GM23338 (cell line): Measurements from ENCODE around the gene JARID2. TPM values are rescaled to one million over a fixed set of nuclear protein-coding genes. Genes with fewer than 3 reads are reported as not detected.

Source experiments
- ATAC-seq: fragments of 200-7000 bp; cut with Tn5 transposase; 3 replicates; pipeline ENCODE4 v1.9.1; 2020
- DNase-seq: peaks from one replicate; pipeline ENCODE4 v3.0.0-alpha.2; 2015; ENCODE audit warnings: low spot score
- H2AFZ ChIP-seq: fragments of 200-600 bp; sonication (generic); 2 replicates; pipeline ENCODE4 v1.8.0; 2016; ENCODE audit warnings: antibody characterized with exemption, mild to moderate bottlenecking, moderate library complexity
- H3F3A ChIP-seq: fragments of 200-600 bp; sonication (generic); replicated peaks from 2 replicates; pipeline ENCODE4 v1.8.0; 2017; ENCODE audit warnings: antibody characterized with exemption, mixed run types, low read depth
- H3K27ac ChIP-seq: fragments of 200-600 bp; sonication (generic); 2 replicates; pipeline ENCODE4 v1.6.1; 2016; ENCODE audit warnings: low read depth
- H3K27me3 ChIP-seq: fragments of 200-600 bp; sonication (generic); 2 replicates; pipeline ENCODE4 v1.8.0; 2016; ENCODE audit warnings: mild to moderate bottlenecking, mixed run types, moderate library complexity; ENCODE audit not compliant: insufficient read depth
- H3K36me3 ChIP-seq: fragments of 200-600 bp; sonication (generic); 2 replicates; pipeline ENCODE4 v1.8.0; 2016; ENCODE audit warnings: mild to moderate bottlenecking; ENCODE audit not compliant: insufficient read depth
- H3K4me1 ChIP-seq: fragments of 200-600 bp; sonication (generic); 2 replicates; pipeline ENCODE4 v1.8.0; 2016; ENCODE audit warnings: mild to moderate bottlenecking, moderate library complexity; ENCODE audit not compliant: insufficient read depth
- H3K4me2 ChIP-seq: fragments of 200-600 bp; sonication (generic); 2 replicates; pipeline ENCODE4 v1.7.1; 2017; ENCODE audit warnings: mixed run types
- H3K4me3 ChIP-seq: fragments of 200-600 bp; sonication (generic); 2 replicates; pipeline ENCODE4 v1.6.1; 2016; ENCODE audit warnings: mixed run types
- H3K79me2 ChIP-seq: fragments of 200-600 bp; sonication (generic); replicated peaks from 2 replicates; pipeline ENCODE4 v1.8.0; 2017; ENCODE audit warnings: mild to moderate bottlenecking; ENCODE audit not compliant: insufficient read depth
- H3K9me2 ChIP-seq: fragments of 200-600 bp; sonication (generic); 2 replicates; pipeline ENCODE4 v1.8.0; 2017; ENCODE audit not compliant: insufficient read depth
- H4K20me1 ChIP-seq: fragments of 200-600 bp; sonication (generic); replicated peaks from 2 replicates; pipeline ENCODE4 v1.8.0; 2017; ENCODE audit warnings: mild to moderate bottlenecking; ENCODE audit not compliant: insufficient read depth
- H3K27ac Mint-ChIP-seq: 2 replicates; pipeline ENCODE4 v1.8.0; 2020; ENCODE audit warnings: inconsistent platforms, mild to moderate bottlenecking, moderate library complexity, mixed read lengths
- H3K27me3 Mint-ChIP-seq: 3 replicates; pipeline ENCODE4 v1.8.0; 2022; ENCODE audit warnings: low read depth, mild to moderate bottlenecking, moderate library complexity, mixed read lengths, inconsistent platforms; ENCODE audit not compliant: insufficient read depth, poor library complexity
- H3K36me3 Mint-ChIP-seq: 3 replicates; pipeline ENCODE4 v1.8.0; 2021; ENCODE audit warnings: low read depth, mild to moderate bottlenecking, inconsistent platforms, moderate library complexity, mixed read lengths
- H3K4me1 Mint-ChIP-seq: 3 replicates; pipeline ENCODE4 v1.8.0; 2020; ENCODE audit warnings: mild to moderate bottlenecking, inconsistent platforms, mixed read lengths
- H3K4me3 Mint-ChIP-seq: 3 replicates; pipeline ENCODE4 v1.8.0; 2021; ENCODE audit warnings: moderate library complexity, mild to moderate bottlenecking, inconsistent platforms, mixed read lengths
- H3K9me3 Mint-ChIP-seq: 3 replicates; pipeline ENCODE4 v1.8.0; 2020; ENCODE audit warnings: moderate library complexity, mild to moderate bottlenecking, inconsistent platforms, mixed read lengths
- CREB1 ChIP-seq: fragments of 250-450 bp; sonication (Bioruptor Pico); IDR thresholded peaks from 2 replicates; pipeline ENCODE4 v1.5.0; 2020; ENCODE audit warnings: low read depth, mild to moderate bottlenecking, moderate library complexity
- EZH2phosphoT487 ChIP-seq: fragments of 200-600 bp; sonication (generic); IDR thresholded peaks from one replicate; pipeline ENCODE4 v1.8.1; 2018; ENCODE audit warnings: antibody characterized with exemption; ENCODE audit not compliant: unreplicated experiment
- JUNB ChIP-seq: IDR thresholded peaks from one replicate; pipeline ENCODE4 v1.6.1; 2016; ENCODE audit warnings: antibody characterized with exemption; ENCODE audit not compliant: unreplicated experiment
- NANOG ChIP-seq: IDR thresholded peaks from 2 replicates; pipeline ENCODE4 v1.6.1; 2016; ENCODE audit warnings: antibody characterized with exemption, borderline replicate concordance
- POLR2AphosphoS5 ChIP-seq: IDR thresholded peaks from 2 replicates; pipeline ENCODE4 v1.6.1; 2016; ENCODE audit warnings: antibody characterized with exemption, low read depth
- REST ChIP-seq: IDR thresholded peaks from one replicate; pipeline ENCODE4 v1.6.1; 2018; ENCODE audit warnings: antibody characterized with exemption; ENCODE audit not compliant: unreplicated experiment
- STAT1 ChIP-seq: IDR thresholded peaks from one replicate; pipeline ENCODE4 v1.6.1; 2016; ENCODE audit warnings: antibody characterized with exemption; ENCODE audit not compliant: unreplicated experiment
- ZNF114 ChIP-seq: fragments of 250-450 bp; sonication (Bioruptor Pico); IDR thresholded peaks from 2 replicates; pipeline ENCODE4 v1.5.0; 2020; ENCODE audit warnings: mild to moderate bottlenecking, moderate library complexity
- ZNF331 ChIP-seq: fragments of 250-450 bp; sonication (Bioruptor Pico); IDR thresholded peaks from 2 replicates; pipeline ENCODE4 v1.5.0; 2020; ENCODE audit warnings: low read depth, mild to moderate bottlenecking, moderate library complexity
- ZNF462 ChIP-seq: fragments of 250-450 bp; sonication (Bioruptor Pico); IDR thresholded peaks from 2 replicates; pipeline ENCODE4 v1.5.0; 2020; ENCODE audit warnings: mild to moderate bottlenecking, moderate library complexity
- polyA plus RNA-seq: library from polyadenylated mRNA; unstranded; fragments of >200 nt; fragmentation: Nextera tagmentation; extraction: Ambion mirVana; gene quantifications from 2 replicates; pipeline ENCODE4 v1.2.1, GENCODE V29; 2016
- total RNA-seq: library from RNA; depleted of rRNA; stranded (reverse); fragments of >200 nt; shearing (Covaris generic); gene quantifications from 2 replicates; pipeline ENCODE4 v1.2.3, GENCODE V29; 2014
- TF ChIP-seq, protein P1 (sequence below), 2 experiments: fragments of 200-600 bp in 1 of 2; sonication (generic) in 1 of 2; conservative IDR thresholded peaks; 2 replicates each; pipeline versions ENCODE4 v1.5.1 to v1.6.1; 2016 to 2017; ENCODE audit warnings: antibody characterized with exemption in 2 of 2, low read depth in 2 of 2, mild to moderate bottlenecking in 2 of 2, moderate library complexity in 1 of 2

The JARID2 gene
- total and polyA plus RNA-seq, 2 experiments from 2014 or later: 92.8 to 196 TPM

- Mint-ChIP-seq H3K36me3 (peaks cover 4% of the 10 kb centered on the region; the same call in 2 of the 3 replicates), H3K4me1 (peaks cover 98% of the 10 kb centered on the region), H3K27ac (peak overlapping the region; percentile 58), H3K9me3 (no peaks in the 10 kb centered on the region; the same call in 2 of the 3 replicates), H3K4me3 (peak overlapping the region; percentile 19; the same call in 1 of the 3 replicates), H3K27me3 (peaks cover 27% of the 10 kb centered on the region)
- Histone ChIP-seq H3F3A (no peaks in the 10 kb centered on the region), H3K9me2 (no peaks in the 10 kb centered on the region), H3K4me1 (peaks cover 100% of the 10 kb centered on the region), H3K79me2 (peaks cover 100% of the 10 kb centered on the region), H3K4me3 (no peak overlapping the region), H3K27me3 (no peaks in the 10 kb centered on the region), H2AFZ (no peak overlapping the region), H4K20me1 (peaks cover 99% of the 10 kb centered on the region), H3K27ac (0 out of 2 replicates have a peak overlapping the region, but pooled peaks have one; percentile 10), H3K36me3 (no peaks in the 10 kb centered on the region), H3K4me2 (peak overlapping the region; percentile 63)
- TF ChIP-seq POLR2AphosphoS5 (no peak), ZNF331 (no peak), NANOG (no peak), STAT1 (no peak), JUNB (no peak), REST (no peak), ZNF462 (CRISPR knock-in tag) (no peak), ZNF114 (CRISPR knock-in tag) (no peak), CREB1 (CRISPR knock-in tag) (no peak), EZH2phosphoT487 (no peak)
- TF ChIP-seq, protein P1, sequence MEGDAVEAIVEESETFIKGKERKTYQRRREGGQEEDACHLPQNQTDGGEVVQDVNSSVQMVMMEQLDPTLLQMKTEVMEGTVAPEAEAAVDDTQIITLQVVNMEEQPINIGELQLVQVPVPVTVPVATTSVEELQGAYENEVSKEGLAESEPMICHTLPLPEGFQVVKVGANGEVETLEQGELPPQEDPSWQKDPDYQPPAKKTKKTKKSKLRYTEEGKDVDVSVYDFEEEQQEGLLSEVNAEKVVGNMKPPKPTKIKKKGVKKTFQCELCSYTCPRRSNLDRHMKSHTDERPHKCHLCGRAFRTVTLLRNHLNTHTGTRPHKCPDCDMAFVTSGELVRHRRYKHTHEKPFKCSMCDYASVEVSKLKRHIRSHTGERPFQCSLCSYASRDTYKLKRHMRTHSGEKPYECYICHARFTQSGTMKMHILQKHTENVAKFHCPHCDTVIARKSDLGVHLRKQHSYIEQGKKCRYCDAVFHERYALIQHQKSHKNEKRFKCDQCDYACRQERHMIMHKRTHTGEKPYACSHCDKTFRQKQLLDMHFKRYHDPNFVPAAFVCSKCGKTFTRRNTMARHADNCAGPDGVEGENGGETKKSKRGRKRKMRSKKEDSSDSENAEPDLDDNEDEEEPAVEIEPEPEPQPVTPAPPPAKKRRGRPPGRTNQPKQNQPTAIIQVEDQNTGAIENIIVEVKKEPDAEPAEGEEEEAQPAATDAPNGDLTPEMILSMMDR (conservative IDR thresholded peaks at IDR 0.05; ENCODE audit: low read depth in 2 of 2): no peak
- DNase-seq (no peak), ATAC-seq (no peak)
These were observed 187.6 kb downstream of the JARID2 start for GRCh38 chr6:15433511-15433861.
